Transverse colon (tissue), 4 donors: ENCODE measurements around the gene SH3RF1. TPM values are rescaled to one million over a fixed set of nuclear protein-coding genes. Genes with fewer than 3 reads are reported as not detected.

Source experiments
- DNase-seq: peaks from one replicate; pipeline ENCODE4 v3.0.0-alpha.2; 2019
- H3K27ac ChIP-seq, 4 donors: fragments of 200-600 bp; sonication (generic); 2 replicates each; pipeline ENCODE4 v1.5.1; 2016 to 2018; ENCODE audit warnings: inconsistent platforms in 4 of 4
- H3K27me3 ChIP-seq: fragments of 200-600 bp; sonication (generic); 2 replicates; pipeline ENCODE4 v1.5.1; 2017; ENCODE audit warnings: inconsistent platforms
- H3K36me3 ChIP-seq, 4 donors: fragments of 200-600 bp; sonication (generic); 2 replicates each; pipeline ENCODE4 v1.5.1; 2017 to 2019; ENCODE audit warnings: inconsistent platforms in 4 of 4
- H3K4me1 ChIP-seq, 4 donors: fragments of 200-600 bp; sonication (generic); 2 replicates each; pipeline ENCODE4 v1.5.1; 2017 to 2020; ENCODE audit warnings: inconsistent platforms in 4 of 4
- H3K4me3 ChIP-seq, 4 donors: fragments of 200-600 bp; sonication (generic); 1 replicate in 1 of 4; 2 replicates in 3 of 4; pipeline versions ENCODE4 v1.5.1 to v1.6.1; 2017 to 2019; ENCODE audit warnings: inconsistent platforms in 4 of 4
- H3K9me3 ChIP-seq, 2 donors: fragments of 200-600 bp; sonication (generic); 2 replicates each; pipeline ENCODE4 v1.5.1; 2017 to 2019; ENCODE audit warnings: inconsistent platforms in 2 of 2
- EP300 ChIP-seq: sonication (generic); formaldehyde crosslinking; IDR thresholded peaks from one replicate; pipeline ENCODE4 v1.6.1; 2017; ENCODE audit warnings: antibody characterized with exemption, low read depth
- POLR2A ChIP-seq: fragments of 450-650 bp; IDR thresholded peaks from one replicate; pipeline ENCODE4 v1.6.1; 2016; ENCODE audit warnings: antibody characterized with exemption, mild to moderate bottlenecking, moderate library complexity
- POLR2AphosphoS5 ChIP-seq, 3 donors: sonication (generic); formaldehyde crosslinking; IDR thresholded peaks; one replicate each; pipeline ENCODE4 v1.6.1; 2016; ENCODE audit warnings: antibody characterized with exemption in 3 of 3
- WGBS, 2 donors: methylation state at CpG; one replicate each; pipeline ENCODE4 v1.1.5; 2018; ENCODE audit warnings: low coverage in 1 of 2; 5-methylcytosine and 5-hydroxymethylcytosine counted together
- in situ Hi-C, 4 donors: fragments of 200-750 bp; cut with MboI; loops; one replicate each; pipeline versions ENCODE4 v1.15.0 to v1.15.1; 2017; ENCODE audit warnings: low sequenced_read_pairs in 3 of 4, low pct_ligation_motif_present in 1 of 4, low pct_unique_long_range_greater_than_20kb in 1 of 4
- intact Hi-C: fragments of 100-400 bp; cut with DNase I; formaldehyde crosslinking; loops from one replicate; pipeline ENCODE4 v1.15.1; 2023; ENCODE audit warnings: low total_unique reads
- total RNA-seq, 4 donors: library from RNA; depleted of rRNA; stranded (reverse); fragments of >200 nt; gene quantifications; one replicate each; pipeline ENCODE4 v1.1.0, GENCODE V29; 2016
- TF ChIP-seq, protein P1 (sequence below), 5 experiments: fragments of 200-600 bp in 3 of 5; fragments of 450-650 bp in 2 of 5; sonication (generic) in 3 of 5; IDR thresholded peaks; 1 replicate in 2 of 5; 2 replicates in 3 of 5; pipeline ENCODE4 v1.5.1; 2016 to 2017; ENCODE audit warnings: antibody characterized with exemption in 5 of 5, inconsistent platforms in 3 of 5, mild to moderate bottlenecking in 2 of 5, moderate library complexity in 1 of 5

Gene SH3RF1
- total RNA-seq, 4 donors from 2014 or later, result 49.0 to 63.4 (median 54.3) TPM

DNA sequence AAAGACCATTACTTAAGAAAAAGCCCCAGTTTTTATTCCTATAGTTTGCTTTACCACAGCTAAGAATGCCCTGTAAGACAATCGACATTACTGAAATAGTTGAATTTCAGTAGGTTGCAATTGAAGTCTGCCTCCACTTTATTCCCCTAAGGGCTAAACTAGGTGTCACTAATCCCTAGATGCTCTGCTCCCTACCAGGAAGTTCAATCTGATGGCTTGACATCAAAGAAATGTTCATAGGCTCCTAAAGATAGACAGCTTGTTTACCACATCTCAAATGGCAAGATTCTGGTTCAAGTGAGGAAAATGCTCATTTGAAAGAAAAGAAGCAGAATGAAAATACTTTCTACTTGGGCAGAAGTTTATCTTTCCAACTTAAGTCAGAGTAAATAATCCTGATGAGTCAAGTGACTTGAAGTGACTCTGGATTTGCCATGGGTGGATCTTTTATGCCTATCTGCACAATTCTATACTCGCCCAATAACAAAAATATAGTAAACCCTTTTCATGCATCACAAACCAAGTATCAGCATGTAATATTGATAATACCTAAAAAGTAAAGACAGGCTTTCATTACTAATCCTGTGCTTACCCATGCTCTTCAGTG lies 117.2 kb downstream of the SH3RF1 start:
- peaks cover 0 to 16% (median 0%) of the 10 kb centered on the region in 4 donors for H3K36me3 ChIP-seq
- H3K27ac ChIP-seq, result no peak overlapping the region
- no peaks in the 10 kb centered on the region for H3K9me3 ChIP-seq
- TF ChIP-seq POLR2A (no peak), POLR2AphosphoS5 (IDR thresholded peaks at IDR 0.05) (no peak), EP300 (no peak)
- TF ChIP-seq, protein P1, sequence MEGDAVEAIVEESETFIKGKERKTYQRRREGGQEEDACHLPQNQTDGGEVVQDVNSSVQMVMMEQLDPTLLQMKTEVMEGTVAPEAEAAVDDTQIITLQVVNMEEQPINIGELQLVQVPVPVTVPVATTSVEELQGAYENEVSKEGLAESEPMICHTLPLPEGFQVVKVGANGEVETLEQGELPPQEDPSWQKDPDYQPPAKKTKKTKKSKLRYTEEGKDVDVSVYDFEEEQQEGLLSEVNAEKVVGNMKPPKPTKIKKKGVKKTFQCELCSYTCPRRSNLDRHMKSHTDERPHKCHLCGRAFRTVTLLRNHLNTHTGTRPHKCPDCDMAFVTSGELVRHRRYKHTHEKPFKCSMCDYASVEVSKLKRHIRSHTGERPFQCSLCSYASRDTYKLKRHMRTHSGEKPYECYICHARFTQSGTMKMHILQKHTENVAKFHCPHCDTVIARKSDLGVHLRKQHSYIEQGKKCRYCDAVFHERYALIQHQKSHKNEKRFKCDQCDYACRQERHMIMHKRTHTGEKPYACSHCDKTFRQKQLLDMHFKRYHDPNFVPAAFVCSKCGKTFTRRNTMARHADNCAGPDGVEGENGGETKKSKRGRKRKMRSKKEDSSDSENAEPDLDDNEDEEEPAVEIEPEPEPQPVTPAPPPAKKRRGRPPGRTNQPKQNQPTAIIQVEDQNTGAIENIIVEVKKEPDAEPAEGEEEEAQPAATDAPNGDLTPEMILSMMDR (IDR thresholded peaks at IDR 0.05), result no peak
- in situ Hi-C loops (no loop called here), intact Hi-C loops (no loop called here)
- no peak for DNase-seq
- 83 to 86% methylated on average over 2 of the region's 2 CpGs for WGBS, 2 donors
- H3K4me1 ChIP-seq, result peaks cover 0 to 42% (median 11%) of the 10 kb centered on the region in 4 donors
- H3K27me3 ChIP-seq, result no peaks in the 10 kb centered on the region
- H3K4me3 ChIP-seq, result no peak overlapping the region

DNA sequence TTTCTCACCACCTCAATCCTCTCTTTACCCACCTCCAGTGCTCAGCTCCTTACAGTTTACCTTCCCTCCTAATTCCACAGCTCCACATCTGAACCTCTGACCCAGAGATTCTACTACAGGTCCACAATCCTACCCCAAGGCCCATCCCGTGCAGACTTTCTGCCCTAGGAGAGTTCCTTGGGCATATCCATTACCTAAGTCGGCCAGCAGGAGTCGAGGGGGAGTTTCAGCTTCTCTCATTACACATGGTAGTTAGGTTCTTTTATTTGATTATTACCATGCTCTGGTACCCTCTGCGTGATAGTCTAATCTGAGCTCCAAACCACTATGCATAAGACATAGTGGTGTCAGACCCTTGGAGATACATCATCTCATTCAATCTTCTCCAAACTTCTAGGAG lies 117.9 kb downstream of the SH3RF1 start:
- no peak for DNase-seq
- Histone ChIP-seq H3K9me3 (no peaks in the 10 kb centered on the region), H3K4me1 (peaks cover 0 to 42% (median 12%) of the 10 kb centered on the region in 4 donors), H3K27ac (no peak overlapping the region), H3K27me3 (no peaks in the 10 kb centered on the region), H3K4me3 (no peak overlapping the region), H3K36me3 (peaks cover 0 to 16% (median 0%) of the 10 kb centered on the region in 4 donors)
- WGBS, 2 donors, result 80 to 83% methylated on average over 2 to 4 of the region's 4 CpGs
- TF ChIP-seq, protein P1 (IDR thresholded peaks at IDR 0.05), result no peak
- TF ChIP-seq POLR2A, result no peak
- TF ChIP-seq EP300, result no peak
- no peak for TF ChIP-seq POLR2AphosphoS5 (IDR thresholded peaks at IDR 0.05)
- in situ Hi-C loops (no loop called here), intact Hi-C loops (no loop called here)

DNA sequence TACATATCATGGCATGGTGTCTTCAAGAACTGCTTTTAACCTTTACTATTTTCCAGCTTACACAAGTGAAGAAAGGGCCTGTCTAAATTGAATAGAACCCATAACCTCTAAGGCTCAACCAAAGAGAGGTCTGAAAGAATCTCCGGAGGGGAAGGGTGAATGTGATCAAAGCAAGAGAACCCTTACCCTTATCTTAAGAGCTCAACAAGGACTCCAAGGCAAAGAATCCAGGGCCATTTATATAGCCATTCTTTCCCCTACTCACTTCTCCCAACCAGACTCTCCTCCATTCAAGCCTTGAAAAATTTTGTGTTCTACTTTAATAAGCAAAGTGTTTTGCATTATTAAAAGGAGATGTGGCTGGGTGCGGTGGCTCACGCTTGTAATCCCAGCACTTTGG lies 118.7 kb downstream of the SH3RF1 start:
- TF ChIP-seq, protein P1 (IDR thresholded peaks at IDR 0.05), result no peak
- no peak for TF ChIP-seq POLR2AphosphoS5 (IDR thresholded peaks at IDR 0.05)
- TF ChIP-seq EP300, result no peak
- TF ChIP-seq POLR2A, result no peak
- H3K4me1 ChIP-seq, result peaks cover 0 to 37% (median 10%) of the 10 kb centered on the region in 4 donors
- no peaks in the 10 kb centered on the region for H3K27me3 ChIP-seq
- in situ Hi-C loops (no loop called here), intact Hi-C loops (no loop called here)
- no peak for DNase-seq
- peaks cover 0 to 16% (median 0%) of the 10 kb centered on the region in 4 donors for H3K36me3 ChIP-seq
- H3K4me3 ChIP-seq, result no peak overlapping the region
- 98 to 100% methylated on average over 1 to 3 of the region's 3 CpGs for WGBS, 2 donors
- no peaks in the 10 kb centered on the region for H3K9me3 ChIP-seq
- H3K27ac ChIP-seq, result no peak overlapping the region

DNA sequence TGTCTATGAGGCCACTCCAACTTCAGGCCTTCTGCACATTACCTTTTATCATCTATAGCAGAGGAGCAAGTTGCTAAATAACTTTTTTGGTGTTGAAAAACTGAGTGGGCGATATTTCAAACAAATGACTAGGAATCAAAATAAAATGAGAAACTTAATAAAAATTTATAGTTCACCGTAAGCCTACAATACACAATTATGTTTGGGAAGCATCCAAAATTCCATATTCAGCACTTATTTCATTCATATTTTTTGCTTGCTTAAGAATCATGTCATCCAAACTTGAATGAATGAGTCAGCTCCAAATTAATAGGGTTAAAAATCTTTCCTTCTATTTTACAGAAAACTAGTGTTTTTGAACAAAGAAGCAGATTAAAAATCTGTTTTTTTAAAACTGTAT lies 119.1 kb downstream of the SH3RF1 start:
- TF ChIP-seq POLR2AphosphoS5 (IDR thresholded peaks at IDR 0.05), result no peak
- TF ChIP-seq, protein P1 (IDR thresholded peaks at IDR 0.05), result no peak
- TF ChIP-seq POLR2A, result no peak
- TF ChIP-seq EP300, result no peak
- WGBS, 2 donors, result 77 to 84% methylated on average over 2 of the region's 2 CpGs

More for the DNA sequence above, 119.1 kb downstream of the SH3RF1 start:
- intact Hi-C loops, result no loop called here
- DNase-seq, result no peak
- Histone ChIP-seq H3K9me3 (no peaks in the 10 kb centered on the region), H3K4me1 (peaks cover 0 to 32% (median 8%) of the 10 kb centered on the region in 4 donors), H3K27ac (no peak overlapping the region), H3K36me3 (peaks cover 0 to 16% (median 0%) of the 10 kb centered on the region in 4 donors), H3K4me3 (no peak overlapping the region), H3K27me3 (no peaks in the 10 kb centered on the region)
- in situ Hi-C loops, result no loop called here
